Nephron progenitor cell (in vitro differentiated cells): ENCODE results near the gene OTOGL.

Experiments used
- DNase-seq: peaks from one replicate; pipeline ENCODE4 v3.0.0; 2021
- H3K27ac Mint-ChIP-seq: 2 replicates; pipeline ENCODE4 v1.8.0; 2021; ENCODE audit warnings: mild to moderate bottlenecking, moderate library complexity, mixed read lengths
- H3K27me3 Mint-ChIP-seq: 2 replicates; pipeline ENCODE4 v1.8.0; 2021; ENCODE audit warnings: mild to moderate bottlenecking, low read depth, mixed read lengths; ENCODE audit not compliant: poor library complexity
- H3K36me3 Mint-ChIP-seq: 2 replicates; pipeline ENCODE4 v1.8.0; 2021; ENCODE audit warnings: low read depth, mixed read lengths
- H3K4me1 Mint-ChIP-seq: 2 replicates; pipeline ENCODE4 v1.8.0; 2021; ENCODE audit warnings: mixed read lengths
- H3K4me3 Mint-ChIP-seq: 2 replicates; pipeline ENCODE4 v1.8.0; 2021; ENCODE audit warnings: mild to moderate bottlenecking, moderate library complexity, mixed read lengths
- H3K9me3 Mint-ChIP-seq: 2 replicates; pipeline ENCODE4 v1.8.0; 2021; ENCODE audit warnings: mild to moderate bottlenecking, moderate library complexity, mixed read lengths
- CTCF ChIP-seq: fragments of 200-600 bp; sonication (generic); IDR thresholded peaks from 2 replicates; pipeline ENCODE4 v1.5.0; 2021; ENCODE audit warnings: antibody characterized with exemption

The OTOGL gene

GRCh38 chr12:80401191-80401590, 301.9 kb downstream of the OTOGL start:
- no peak for DNase-seq
- Mint-ChIP-seq H3K36me3 (no peaks in the 10 kb centered on the region), H3K4me1 (peaks cover 5% of the 10 kb centered on the region), H3K27ac (no peak overlapping the region), H3K9me3 (no peaks in the 10 kb centered on the region), H3K27me3 (peaks cover 5% of the 10 kb centered on the region), H3K4me3 (no peak overlapping the region)
- no peak for TF ChIP-seq CTCF

GRCh38 chr12:80404629-80405028, 305.3 kb downstream of the OTOGL start:
- Mint-ChIP-seq H3K4me3 (no peak overlapping the region), H3K27ac (no peak overlapping the region), H3K9me3 (no peaks in the 10 kb centered on the region), H3K27me3 (peaks cover 16% of the 10 kb centered on the region), H3K4me1 (peaks cover 5% of the 10 kb centered on the region), H3K36me3 (no peaks in the 10 kb centered on the region)
- DNase-seq: no peak
- no peak for TF ChIP-seq CTCF

GRCh38 chr12:80406253-80406652, 306.9 kb downstream of the OTOGL start:
- Mint-ChIP-seq H3K4me3 (no peak overlapping the region), H3K27ac (no peak overlapping the region), H3K9me3 (no peaks in the 10 kb centered on the region), H3K4me1 (no peaks in the 10 kb centered on the region), H3K36me3 (no peaks in the 10 kb centered on the region), H3K27me3 (peaks cover 16% of the 10 kb centered on the region)
- no peak for DNase-seq
- no peak for TF ChIP-seq CTCF

- no peaks in the 10 kb centered on the region for H3K9me3 Mint-ChIP-seq
- peaks cover 25% of the 10 kb centered on the region for H3K27me3 Mint-ChIP-seq
- H3K27ac Mint-ChIP-seq: no peak overlapping the region
- no peaks in the 10 kb centered on the region for H3K36me3 Mint-ChIP-seq
- DNase-seq: no peak
- TF ChIP-seq CTCF: no peak
- H3K4me3 Mint-ChIP-seq: no peak overlapping the region
- no peaks in the 10 kb centered on the region for H3K4me1 Mint-ChIP-seq
Measured at GRCh38 chr12:80411787-80412186, 312.4 kb downstream of the OTOGL start.

GRCh38 chr12:80412343-80412953, 313.1 kb downstream of the OTOGL start:
- Mint-ChIP-seq H3K27me3 (peaks cover 22% of the 10 kb centered on the region), H3K27ac (no peak overlapping the region), H3K4me1 (no peaks in the 10 kb centered on the region), H3K9me3 (no peaks in the 10 kb centered on the region), H3K36me3 (no peaks in the 10 kb centered on the region), H3K4me3 (no peak overlapping the region)
- DNase-seq: peak; percentile 12
- TF ChIP-seq CTCF: peak; percentile 81

DNA sequence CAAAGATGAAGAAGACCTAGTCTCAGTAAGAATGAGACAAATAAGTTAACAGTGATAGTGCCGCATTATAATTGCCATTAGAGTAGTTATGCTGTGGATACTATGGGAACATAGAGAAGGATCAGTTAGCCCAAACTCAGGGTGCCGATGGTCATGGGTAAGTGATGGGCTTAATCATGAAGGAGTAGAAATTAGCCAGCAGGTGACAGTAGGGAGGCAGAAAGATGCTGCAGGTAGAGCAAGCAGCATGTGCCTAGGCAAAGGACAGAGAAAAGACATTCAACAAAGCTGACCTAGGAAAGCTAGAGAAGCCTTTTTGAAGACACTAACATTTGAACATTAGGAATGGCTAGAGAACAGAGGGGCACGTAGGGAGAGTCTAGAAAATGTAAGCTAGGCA, 314.1 kb downstream of the OTOGL start:
- Mint-ChIP-seq H3K27ac (no peak overlapping the region), H3K27me3 (peaks cover 12% of the 10 kb centered on the region), H3K4me1 (no peaks in the 10 kb centered on the region)

More for the DNA sequence above, 314.1 kb downstream of the OTOGL start:
- H3K9me3 Mint-ChIP-seq: no peaks in the 10 kb centered on the region
- TF ChIP-seq CTCF: no peak
- no peak for DNase-seq
- no peaks in the 10 kb centered on the region for H3K36me3 Mint-ChIP-seq
- H3K4me3 Mint-ChIP-seq: no peak overlapping the region
